ENCODE data around the gene CRADD. TPM values are rescaled to one million over a fixed set of nuclear protein-coding genes. Genes with fewer than 3 reads are reported as not detected.

The CRADD gene
- total RNA-seq, 4 donors from 2014 or later = 16.1 to 43.3 (median 26.5) TPM

GRCh38 chr12:93704625-93705024, 27.4 kb downstream of the CRADD start:
- no peak overlapping the region for H3K4me3 ChIP-seq (ENCODE audit: low read depth, poor library complexity, severe bottlenecking)
- TF ChIP-seq POLR2A (IDR thresholded peaks at IDR 0.05) (no peak), CTCF (IDR thresholded peaks at IDR 0.05) (no peak)
- 81 to 92% methylated on average over 4 of the region's 4 CpGs for WGBS, 2 donors
- intact Hi-C loops (cut with DNase I; ENCODE audit: low total_unique reads) = no loop called here
- no peak for DNase-seq (ENCODE audit: low spot score in 2 of 2)

GRCh38 chr12:93705237-93705636, 28.1 kb downstream of the CRADD start:
- 86 to 88% methylated on average over 1 of the region's 1 CpG for WGBS, 2 donors
- no peak for DNase-seq (ENCODE audit: low spot score in 2 of 2)
- TF ChIP-seq POLR2A (IDR thresholded peaks at IDR 0.05) (no peak), CTCF (IDR thresholded peaks at IDR 0.05) (no peak)
- H3K4me3 ChIP-seq (ENCODE audit: low read depth, poor library complexity, severe bottlenecking) = no peak overlapping the region
- intact Hi-C loops (cut with DNase I; ENCODE audit: low total_unique reads) = no loop called here

GRCh38 chr12:93706387-93706786, 29.2 kb downstream of the CRADD start:
- DNase-seq (ENCODE audit: low spot score in 2 of 2) = no peak
- H3K4me3 ChIP-seq (ENCODE audit: low read depth, poor library complexity, severe bottlenecking) = no peak overlapping the region
- no peak for TF ChIP-seq CTCF (IDR thresholded peaks at IDR 0.05)
- TF ChIP-seq POLR2A (IDR thresholded peaks at IDR 0.05) = no peak
- 45 to 65% methylated on average over 2 of the region's 2 CpGs for WGBS, 2 donors
- intact Hi-C loops (cut with DNase I; ENCODE audit: low total_unique reads) = no loop called here

GRCh38 chr12:93706824-93707223, 29.6 kb downstream of the CRADD start:
- TF ChIP-seq POLR2A (IDR thresholded peaks at IDR 0.05) = no peak
- no peak for TF ChIP-seq CTCF (IDR thresholded peaks at IDR 0.05)
- WGBS, 2 donors = 70 to 79% methylated on average over 2 of the region's 2 CpGs
- intact Hi-C loops (cut with DNase I; ENCODE audit: low total_unique reads) = no loop called here
- no peak for DNase-seq (ENCODE audit: low spot score in 2 of 2)
- no peak overlapping the region for H3K4me3 ChIP-seq (ENCODE audit: low read depth, poor library complexity, severe bottlenecking)

GRCh38 chr12:93707836-93708235, 30.7 kb downstream of the CRADD start:
- intact Hi-C loops (cut with DNase I; ENCODE audit: low total_unique reads) = no loop called here
- no peak overlapping the region for H3K4me3 ChIP-seq (ENCODE audit: low read depth, poor library complexity, severe bottlenecking)
- no peak for DNase-seq (ENCODE audit: low spot score in 2 of 2)
- 52 to 63% methylated on average over 1 of the region's 1 CpG for WGBS, 2 donors
- TF ChIP-seq POLR2A (IDR thresholded peaks at IDR 0.05) (no peak), CTCF (IDR thresholded peaks at IDR 0.05) (no peak)

- WGBS, 2 donors = 93 to 98% methylated on average over 2 of the region's 2 CpGs
- TF ChIP-seq POLR2A (IDR thresholded peaks at IDR 0.05) (no peak), CTCF (IDR thresholded peaks at IDR 0.05) (no peak)
- H3K4me3 ChIP-seq (ENCODE audit: low read depth, poor library complexity, severe bottlenecking) = no peak overlapping the region
- DNase-seq (ENCODE audit: low spot score in 2 of 2) = no peak
- intact Hi-C loops (cut with DNase I; ENCODE audit: low total_unique reads) = no loop called here
Observed at GRCh38 chr12:93708952-93709351, 31.8 kb downstream of the CRADD start.
